NCI-H2171 (cell line): Measurements from ENCODE around the gene DUSP21.
"Not testable (repeated sequence)": the region's sequence is repeated elsewhere in the genome, so short reads cannot be mapped to it uniquely, and the experiment has no call there.

Experiments
- DNase-seq: peaks from one replicate; lab custom pipeline; 2025; lab: John Stamatoyannopoulos, UW

Gene DUSP21

DNA sequence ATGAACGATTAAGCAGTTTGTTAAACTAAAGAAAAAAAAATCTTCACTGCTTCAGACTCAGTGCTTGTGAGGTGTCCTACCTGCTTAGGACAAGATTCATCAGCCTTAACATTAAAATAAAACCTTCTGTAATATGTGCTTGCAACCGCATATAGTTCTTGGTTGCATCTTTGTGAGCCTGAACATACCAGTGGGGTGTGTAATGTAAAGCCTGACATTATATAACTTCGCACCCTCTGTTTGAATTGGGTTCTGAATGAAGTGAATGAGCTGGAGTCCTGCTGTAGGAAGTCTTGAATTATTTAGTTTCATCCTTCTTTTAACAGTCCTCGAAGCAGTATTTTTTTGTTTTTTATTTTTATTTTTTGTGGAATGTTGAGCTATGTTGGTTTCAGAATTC, 32.3 kb downstream of the DUSP21 start:
- no peak for DNase-seq

DNA sequence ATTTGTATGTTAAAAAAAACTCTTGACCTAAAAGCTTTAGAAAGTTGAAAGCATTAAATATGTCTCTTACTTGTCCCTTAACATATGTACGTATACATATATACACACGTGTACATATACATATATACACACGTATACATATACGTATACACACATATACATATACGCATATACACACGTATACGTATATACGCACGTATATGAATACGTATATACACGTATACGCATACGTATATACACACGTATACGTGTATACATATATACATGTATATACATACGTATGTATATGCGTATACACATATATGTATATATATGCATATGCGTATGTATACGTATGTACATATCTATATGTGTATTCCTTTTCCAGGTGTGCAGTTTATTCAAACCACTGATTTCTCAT, 32.9 kb downstream of the DUSP21 start:
- no peak for DNase-seq

DNA sequence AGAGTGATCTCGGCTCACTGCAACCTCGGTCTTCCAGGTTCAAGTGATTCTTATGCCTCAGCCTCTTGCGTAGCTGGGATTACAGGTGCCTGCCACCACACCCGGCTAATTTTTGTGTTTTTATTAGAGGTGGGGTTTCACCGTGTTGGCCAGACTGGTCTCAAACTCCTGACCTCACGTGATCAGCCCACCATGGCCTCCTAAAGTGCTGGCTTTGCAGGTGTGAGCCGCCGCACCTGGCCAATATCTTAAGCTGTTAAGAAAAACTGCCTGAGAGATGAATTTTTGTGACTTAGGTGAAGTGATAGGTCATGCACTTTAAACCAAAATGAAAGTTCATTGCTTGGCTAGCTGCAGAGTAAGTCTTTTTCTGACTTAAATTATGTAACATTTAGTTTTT, 35.0 kb downstream of the DUSP21 start:
- DNase-seq = no peak

DNA sequence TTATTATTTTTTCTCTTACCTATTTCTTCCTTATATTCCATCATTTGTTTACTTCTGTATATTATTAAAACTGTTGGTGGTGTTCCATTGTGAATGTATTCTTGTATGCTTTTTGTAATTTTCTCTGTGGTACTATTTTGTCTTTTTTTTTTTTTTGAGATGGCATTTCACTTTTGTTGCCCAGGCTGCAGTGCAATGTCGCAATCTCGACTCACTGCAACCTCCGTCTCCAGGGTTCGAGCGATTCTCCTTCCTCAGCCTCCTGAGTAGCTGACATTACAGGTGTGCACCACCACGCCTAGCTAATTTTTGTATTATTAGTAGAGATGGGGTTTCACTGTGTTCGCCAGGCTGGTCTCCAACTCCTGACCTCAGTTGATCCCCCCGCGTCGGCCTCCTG, 37.7 kb downstream of the DUSP21 start:
- no peak for DNase-seq

DNA sequence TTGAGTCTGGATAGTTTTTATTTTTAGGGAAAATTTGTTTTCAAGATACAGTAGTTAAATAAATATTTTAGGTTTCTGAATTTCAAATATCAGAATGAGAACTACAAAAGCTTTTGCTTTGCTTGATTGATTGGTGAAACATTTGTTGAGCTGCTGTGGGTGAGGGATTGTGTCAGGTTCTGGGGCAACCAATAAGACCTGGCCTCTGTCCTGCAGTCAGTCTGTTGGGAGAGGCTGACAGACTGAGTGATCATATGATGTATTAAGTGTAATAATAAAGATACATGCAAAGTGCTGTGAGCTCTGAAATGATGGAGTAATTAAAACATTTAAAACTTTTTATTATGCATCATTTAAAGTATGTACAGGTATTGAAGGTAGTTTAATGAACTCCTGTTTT, 38.8 kb downstream of the DUSP21 start:
- DNase-seq = no peak

DNA sequence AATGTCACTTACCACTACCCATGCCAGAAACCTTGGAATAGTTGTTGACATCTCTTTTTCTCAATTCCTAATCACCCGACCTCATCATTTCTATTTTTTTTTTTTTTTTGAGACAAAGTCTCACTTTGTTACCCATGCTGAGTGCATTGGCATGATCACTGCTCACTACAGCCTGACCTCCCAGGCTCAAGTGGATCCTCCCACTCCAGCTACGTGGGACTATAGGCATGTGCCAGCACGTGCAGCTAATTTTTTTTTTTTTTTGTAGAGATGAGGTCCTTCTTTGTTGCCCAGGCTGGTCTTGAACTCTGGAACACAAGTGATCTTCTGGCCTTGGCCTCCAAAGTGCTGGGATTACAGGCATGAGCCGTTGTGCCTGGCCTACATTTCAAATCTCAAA, 41.1 kb downstream of the DUSP21 start:
- DNase-seq = no peak

DNA sequence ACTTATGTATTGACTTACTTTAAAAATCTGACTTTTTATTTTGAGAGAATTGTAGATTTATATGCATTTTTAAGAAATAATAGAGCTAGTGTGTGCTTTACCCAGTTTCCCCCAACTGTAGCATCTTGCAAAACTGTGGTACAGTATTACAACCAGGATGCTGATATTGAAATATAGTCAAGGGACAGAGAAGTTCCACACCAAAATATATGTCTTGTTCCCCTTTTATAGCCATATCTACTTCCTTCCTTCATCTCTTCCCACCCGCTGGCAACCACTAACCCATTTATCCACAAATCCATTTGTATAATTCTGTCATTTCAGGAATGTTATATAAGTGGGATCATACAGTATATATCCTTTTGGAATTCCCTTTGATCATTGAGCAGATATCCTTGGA, 46.0 kb downstream of the DUSP21 start:
- no peak for DNase-seq

DNA sequence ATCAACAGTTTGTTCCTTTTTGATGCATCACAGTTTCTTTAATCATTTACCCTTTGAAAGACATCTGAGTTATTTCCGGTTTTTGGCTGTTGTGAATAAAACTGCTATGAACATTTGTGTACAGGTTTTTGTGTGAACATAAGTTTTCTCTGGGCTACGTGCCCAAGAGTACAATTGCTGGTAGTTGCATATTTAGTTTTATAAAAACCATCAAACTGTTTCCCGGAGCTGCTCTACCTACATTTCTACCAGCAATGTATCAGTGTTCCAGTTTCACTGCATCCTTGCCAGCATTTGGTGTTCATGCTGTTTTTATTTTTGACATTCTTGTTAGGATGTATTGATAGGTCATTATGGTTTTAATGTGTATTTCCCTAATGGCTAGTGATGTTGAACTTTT, 46.4 kb downstream of the DUSP21 start:
- no peak for DNase-seq

DNA sequence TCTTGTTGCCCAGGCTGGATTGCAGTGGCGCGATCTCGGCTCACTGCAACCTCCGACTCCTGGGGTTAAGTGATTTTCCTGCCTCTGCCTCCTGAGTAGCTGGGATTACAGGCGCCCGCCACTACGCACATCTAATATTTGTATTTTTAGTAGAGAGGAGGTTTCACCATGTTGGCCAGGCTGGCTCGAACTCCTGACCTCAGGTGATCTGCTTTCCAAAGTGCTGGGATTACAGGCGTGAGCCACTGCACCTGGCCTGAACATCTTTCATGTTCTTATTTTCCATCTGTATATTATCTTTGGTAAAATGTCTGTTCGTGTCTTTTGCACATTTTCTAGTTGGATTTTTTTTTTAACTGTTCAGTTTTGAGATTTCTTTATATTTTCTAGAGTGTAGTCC, 46.9 kb downstream of the DUSP21 start:
- not testable (repeated sequence) for DNase-seq

DNA sequence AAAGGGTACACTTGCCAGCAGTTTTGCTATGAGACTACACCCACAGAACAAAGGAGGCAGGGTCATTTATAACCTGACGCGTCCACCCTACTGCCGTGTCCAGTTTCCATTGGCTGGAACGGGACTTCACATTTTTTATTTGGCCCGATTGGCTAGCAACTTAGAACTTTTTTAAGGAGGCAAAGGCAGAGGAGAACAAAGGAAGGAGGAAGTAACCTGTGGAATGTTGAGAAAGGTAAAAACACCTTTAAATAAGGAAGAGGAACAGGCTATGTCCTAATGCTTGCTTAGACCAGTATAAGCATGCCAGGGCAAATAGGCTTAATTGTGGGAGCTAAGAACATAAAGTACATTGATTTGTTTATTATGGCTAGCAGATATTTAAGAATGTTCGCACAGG, 47.8 kb downstream of the DUSP21 start:
- no peak for DNase-seq
